HG02885 (cell line): ENCODE measurements around the gene ABCG5.

Experiments used
- ATAC-seq: cut with Tn5 transposase; IDR thresholded peaks from one replicate; pipeline ENCODE4 v1.9.1; 2021; ENCODE audit warnings: mild to moderate bottlenecking; ENCODE audit not compliant: unreplicated experiment, poor library complexity

Gene ABCG5

DNA sequence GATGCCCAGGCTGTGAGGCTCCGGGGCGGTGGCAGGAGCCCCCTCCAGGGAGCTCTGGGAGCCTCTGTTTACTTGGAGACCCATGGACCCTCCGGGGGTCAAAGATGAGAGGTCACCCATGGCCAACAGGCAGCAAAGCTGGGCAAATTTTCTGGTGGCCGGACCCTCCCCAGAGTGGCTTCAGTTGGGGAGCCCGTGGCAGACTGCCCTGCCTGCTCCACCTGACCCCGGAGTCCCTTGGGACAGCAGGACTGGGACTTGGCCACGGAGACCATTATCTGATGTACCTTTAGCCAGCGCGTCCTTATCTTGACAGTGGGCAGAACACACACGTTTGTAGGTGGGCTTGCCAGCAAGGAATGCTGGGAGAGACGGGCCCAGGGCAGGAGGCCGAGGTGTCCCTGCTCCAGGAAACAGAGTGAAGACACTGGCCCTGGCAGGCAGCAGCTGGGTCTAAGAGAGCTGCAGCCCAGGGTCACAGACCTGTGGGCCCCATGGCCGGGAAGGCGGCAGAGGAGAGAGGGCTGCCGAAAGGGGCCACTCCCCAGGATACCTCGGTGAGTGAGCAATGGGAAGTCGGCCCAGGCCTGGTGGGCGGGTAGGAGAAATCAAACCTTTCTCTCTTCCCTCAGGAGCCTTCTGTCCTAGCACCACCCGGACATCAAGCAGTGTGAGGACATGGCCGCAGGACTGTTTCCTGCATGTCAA is at the start of gene ABCG5, which contains the start of gene ABCG8:
TSS of gene ABCG5 (minus strand) at position 280 of the 708 bp plus-strand sequence. CDS start at position 120, 160 bp downstream.
TSS of gene ABCG8 (plus strand) at position 412 of the 708 bp plus-strand sequence. CDS start at position 495, 83 bp downstream.
- ATAC-seq = no peak

- no peak for ATAC-seq
These were observed 48.5 kb upstream of the ABCG5 start for GRCh38 chr2:43887176-43887575.

DNA sequence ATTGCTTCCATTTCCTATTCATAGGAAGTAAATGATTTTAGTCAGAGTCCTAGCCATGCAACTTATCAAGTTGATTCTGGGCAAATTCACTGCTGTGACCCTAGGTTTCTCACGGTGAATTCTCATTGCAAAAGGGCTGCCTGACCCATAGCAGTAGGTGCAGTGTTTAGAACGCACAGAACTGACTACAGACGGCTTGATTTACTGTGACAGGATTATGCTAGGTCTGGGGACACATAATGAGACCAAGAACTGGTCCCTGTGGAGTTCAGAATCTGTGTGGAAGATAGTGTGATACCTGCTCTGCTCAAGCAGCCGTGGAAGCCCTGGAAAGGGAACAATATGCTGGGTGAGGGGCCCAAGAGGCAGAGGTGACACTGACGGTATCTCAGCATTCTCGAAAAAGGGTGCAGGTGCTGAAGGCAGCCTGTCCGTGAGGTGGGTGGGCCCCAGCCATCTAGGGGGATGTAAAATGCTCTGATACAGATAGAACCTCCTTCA is 46.5 kb upstream of the ABCG5 start:
- no peak for ATAC-seq

GRCh38 chr2:43884689-43885088 is 46.0 kb upstream of the ABCG5 start:
- ATAC-seq = no peak

GRCh38 chr2:43882312-43882711 is 43.7 kb upstream of the ABCG5 start:
- ATAC-seq = no peak

GRCh38 chr2:43880952-43881351 is 42.3 kb upstream of the ABCG5 start:
- no peak for ATAC-seq

GRCh38 chr2:43880471-43880870 is 41.8 kb upstream of the ABCG5 start:
- no peak for ATAC-seq

- ATAC-seq = no peak
These were observed 40.6 kb upstream of the ABCG5 start for GRCh38 chr2:43879261-43879660.

- ATAC-seq = no peak
These were observed 39.3 kb upstream of the ABCG5 start for GRCh38 chr2:43877782-43878464.

GRCh38 chr2:43874776-43875451 is 36.3 kb upstream of the ABCG5 start:
- no peak for ATAC-seq

GRCh38 chr2:43872151-43872550 is 33.5 kb upstream of the ABCG5 start:
- no peak for ATAC-seq

- ATAC-seq = no peak
These were observed 16.7 kb upstream of the ABCG5 start for GRCh38 chr2:43855292-43855691.

DNA sequence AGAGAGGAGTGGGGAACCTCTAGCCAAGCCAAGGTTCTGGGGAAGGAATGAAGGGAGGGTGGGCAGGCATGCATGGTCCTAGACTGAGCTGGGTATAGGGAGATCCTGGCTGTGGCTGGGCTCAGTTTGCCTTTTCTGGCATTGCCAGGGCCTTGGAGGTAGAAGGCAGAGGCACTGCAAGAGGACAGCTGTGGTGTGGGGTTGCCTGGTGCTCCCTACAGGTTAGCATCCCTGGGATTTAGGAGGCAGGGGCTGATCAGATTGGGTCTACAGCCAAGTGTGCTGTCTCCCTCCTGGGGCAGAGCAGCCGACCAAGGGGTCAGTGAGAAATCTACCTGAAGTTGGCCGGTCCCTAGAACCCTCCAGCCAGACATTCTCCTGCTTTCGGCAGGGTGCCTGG is 16.0 kb upstream of the ABCG5 start:
- ATAC-seq = no peak

GRCh38 chr2:43853141-43854081 is 14.8 kb upstream of the ABCG5 start:
- ATAC-seq = no peak

GRCh38 chr2:43852196-43852730 is 13.6 kb upstream of the ABCG5 start:
- no peak for ATAC-seq

DNA sequence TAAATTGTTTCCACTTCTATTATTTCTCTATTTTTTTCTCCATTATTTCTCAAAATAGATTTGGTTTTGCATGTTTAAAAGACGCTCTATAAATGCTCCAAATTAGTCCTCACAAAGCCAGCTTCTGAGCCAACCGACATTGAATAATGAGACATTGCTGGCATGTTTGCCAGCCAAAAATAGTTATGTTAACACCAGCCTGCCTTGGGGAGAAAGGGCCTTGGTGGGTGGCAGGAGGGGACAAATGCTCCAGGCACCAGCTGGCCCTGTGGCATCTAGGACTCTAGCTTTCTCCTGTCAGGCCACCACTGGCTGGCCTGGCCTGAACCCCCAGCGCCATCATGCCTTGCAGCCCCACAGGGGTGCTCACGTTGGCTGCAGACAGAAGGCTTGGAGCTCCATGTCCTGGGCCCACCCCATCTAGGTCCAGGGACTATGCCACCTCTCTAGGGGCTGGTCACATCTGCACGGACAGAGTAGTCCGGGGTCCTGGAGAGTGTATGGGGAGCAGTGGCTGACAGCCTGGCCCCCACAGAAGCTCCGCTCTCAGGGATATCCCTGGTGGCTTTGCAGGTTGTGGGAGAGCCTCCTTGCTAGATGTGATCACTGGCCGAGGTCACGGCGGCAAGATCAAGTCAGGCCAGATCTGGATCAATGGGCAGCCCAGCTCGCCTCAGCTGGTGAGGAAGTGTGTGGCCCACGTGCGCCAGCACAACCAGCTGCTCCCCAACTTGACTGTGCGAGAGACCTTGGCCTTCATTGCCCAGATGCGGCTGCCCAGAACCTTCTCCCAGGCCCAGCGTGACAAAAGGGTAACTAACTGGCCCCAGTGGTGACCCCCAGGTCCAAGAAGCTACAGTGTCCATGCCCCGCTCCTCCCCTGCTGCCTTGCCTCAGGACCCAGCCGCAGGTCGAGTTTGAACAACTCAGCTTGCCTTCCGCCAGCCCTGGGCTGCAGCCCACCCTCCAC is 12.7 kb upstream of the ABCG5 start:
- no peak for ATAC-seq

DNA sequence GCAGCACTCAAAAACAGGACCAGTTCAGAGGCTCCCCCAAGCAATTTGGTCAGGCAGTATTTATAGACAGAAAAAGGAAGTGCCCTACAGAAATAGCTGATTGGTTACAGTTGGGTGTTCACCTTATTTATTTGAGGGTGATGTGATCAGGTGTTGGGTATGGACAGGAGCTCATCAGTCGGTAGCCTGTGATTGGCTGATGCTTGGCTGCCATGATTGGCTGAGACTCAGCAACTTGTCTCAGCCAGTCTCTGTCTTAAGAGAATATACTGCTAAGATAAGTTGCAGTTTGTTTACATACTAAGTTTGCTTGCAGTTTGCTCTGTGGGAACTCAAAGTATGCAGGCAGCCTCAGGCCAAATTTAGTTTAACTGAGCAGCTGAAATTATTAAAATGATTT is 9.6 kb upstream of the ABCG5 start:
- ATAC-seq = peak; percentile 39

GRCh38 chr2:43846140-43846793 is 7.6 kb upstream of the ABCG5 start:
- no peak for ATAC-seq
